Activated T-helper 1 cell treated with anti-CD3 and anti-CD28 coated beads, Interleukin-2, amount 50 U/mL, for 16 hours (primary cell): ENCODE measurements around the gene CYTH3.
"Not testable (repeated sequence)": the region's sequence is repeated elsewhere in the genome, so short reads cannot be mapped to it uniquely, and the experiment has no call there.

Source experiments
- DNase-seq, 2 donors: peaks; one replicate each; pipeline ENCODE4 v3.0.0-alpha.2; 2020; ENCODE audit warnings: low read depth in 1 of 2, low spot score in 1 of 2

The CYTH3 gene

DNA sequence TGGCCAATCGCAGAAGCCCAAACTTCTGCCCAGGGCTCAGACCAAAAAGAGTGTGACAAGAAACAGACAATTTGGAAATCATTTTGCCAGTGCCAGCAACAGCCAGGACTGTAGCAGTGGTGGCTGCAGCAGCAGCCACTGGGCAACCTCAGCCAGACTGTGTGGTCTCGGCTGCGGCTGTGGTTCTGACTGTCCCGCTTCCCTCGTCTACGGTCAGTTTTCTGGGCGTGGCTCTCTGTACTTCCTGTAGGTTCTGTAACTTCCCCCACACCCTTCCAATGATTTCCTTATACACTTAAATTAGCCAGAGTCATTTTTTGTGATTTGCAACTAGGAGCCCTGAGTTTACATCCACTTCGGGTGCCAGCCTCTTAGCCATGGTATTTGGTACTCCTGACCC lies 39.9 kb downstream of the CYTH3 start:
- no peak for DNase-seq

DNA sequence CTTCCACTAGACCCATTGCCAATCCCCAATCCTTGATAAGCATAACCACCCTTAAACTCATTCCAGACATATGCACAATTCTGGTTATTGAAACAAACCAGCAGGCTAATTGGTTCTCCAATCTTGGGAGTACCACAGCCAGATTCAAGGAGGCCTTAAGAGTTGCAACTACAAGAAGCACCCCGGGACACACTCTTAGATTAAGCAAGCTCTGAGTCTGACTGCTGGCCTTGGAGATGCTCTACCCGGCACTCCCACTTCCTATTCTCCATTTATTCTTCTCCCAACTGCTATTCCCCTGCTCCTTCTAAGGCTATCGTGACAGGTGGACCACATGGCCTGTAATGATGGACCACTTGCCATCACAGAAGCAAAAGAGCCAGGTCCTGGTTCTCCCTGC lies 40.3 kb downstream of the CYTH3 start:
- no peak for DNase-seq

DNA sequence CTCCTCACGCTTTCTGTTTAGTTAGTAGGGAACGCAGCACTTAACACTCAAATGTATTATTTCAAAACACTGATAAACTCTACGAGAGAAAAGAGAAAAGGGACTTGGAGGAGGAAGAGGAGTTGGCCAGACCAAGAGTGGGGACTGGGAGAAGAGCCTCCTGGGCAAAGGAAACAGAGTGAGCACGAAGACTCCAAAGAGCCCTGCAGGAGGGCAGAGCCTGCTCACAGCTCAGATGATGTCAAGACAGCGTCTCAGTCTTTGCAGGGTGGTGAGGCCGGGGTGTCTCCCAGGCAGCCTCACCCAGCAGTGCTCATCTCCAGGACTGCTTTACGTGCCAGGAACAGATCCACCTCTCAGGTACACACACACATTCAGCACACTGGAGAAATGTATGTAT lies 41.2 kb downstream of the CYTH3 start:
- DNase-seq, result no peak

GRCh38 chr7:6229284-6229683 lies 43.1 kb downstream of the CYTH3 start:
- DNase-seq, result not testable (repeated sequence)

DNA sequence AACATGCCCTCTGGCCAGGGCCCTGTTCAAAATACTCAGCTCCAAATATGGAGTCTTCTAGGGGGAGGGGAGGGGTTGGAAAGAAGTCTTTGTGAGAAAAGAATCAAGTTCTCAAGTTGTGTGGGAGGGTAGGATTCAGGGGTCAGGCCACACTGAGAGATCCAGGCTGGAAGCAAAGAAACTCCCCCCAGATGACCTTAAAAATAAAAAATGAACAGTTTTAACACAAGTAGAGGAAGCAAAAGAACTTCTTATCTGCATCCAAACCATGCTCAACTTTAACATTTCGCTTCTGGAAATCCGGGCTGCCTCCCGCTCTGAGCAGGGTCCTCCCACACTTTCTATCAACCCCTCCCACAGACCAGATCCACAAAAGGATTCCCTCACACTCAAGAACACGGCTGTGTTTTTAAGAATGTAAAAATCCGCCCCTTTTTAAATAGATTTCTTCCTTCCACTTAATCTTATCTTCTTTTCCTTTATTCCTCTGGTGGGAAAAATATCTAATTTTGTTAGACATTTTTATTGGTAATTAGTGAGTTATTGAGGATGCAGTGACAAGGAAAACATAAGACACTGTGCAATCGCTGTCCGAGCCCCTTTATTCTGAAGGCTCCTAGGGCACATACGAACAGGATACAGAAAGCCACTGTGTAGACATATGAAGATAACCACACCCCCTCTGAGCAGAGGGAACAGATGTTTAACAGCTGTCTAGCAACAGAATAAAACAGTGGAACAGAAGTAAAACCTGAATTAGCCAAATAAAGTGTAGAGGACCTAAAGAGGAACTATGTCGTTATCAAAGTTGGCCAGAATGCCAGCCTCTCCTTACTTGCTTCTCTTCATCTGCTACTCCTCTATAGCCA lies 43.8 kb downstream of the CYTH3 start:
- DNase-seq, result no peak

- no peak for DNase-seq
These were observed 45.1 kb downstream of the CYTH3 start for GRCh38 chr7:6227294-6227846.

DNA sequence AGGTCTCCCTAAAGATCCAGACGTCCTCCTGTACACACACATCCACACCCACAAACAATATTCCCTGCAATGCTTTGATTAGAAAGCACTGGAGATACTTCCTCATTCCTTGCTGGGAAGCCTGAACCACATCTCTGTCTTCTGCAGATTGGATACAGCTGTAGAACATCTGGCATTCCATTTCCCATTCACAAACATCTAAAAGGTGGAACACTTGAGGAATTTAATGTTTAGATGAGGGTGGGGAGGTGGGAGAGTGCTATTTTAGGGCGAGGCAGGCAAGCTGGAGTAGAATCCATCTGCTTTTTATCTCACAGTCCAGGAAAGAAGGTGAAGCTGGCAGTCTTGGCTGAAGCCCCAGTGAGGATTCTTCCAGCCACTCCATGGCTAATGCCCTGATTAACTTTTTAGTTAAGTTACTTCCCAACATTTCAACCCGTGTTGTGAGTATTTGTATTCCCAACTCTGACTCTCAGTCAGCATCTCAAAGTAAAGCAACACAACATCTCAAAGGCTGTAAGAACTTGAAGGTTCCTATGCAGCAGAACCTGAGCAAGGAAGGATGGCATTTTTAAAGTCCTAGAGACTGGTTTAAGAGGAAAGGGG lies 46.1 kb downstream of the CYTH3 start:
- no peak for DNase-seq

DNA sequence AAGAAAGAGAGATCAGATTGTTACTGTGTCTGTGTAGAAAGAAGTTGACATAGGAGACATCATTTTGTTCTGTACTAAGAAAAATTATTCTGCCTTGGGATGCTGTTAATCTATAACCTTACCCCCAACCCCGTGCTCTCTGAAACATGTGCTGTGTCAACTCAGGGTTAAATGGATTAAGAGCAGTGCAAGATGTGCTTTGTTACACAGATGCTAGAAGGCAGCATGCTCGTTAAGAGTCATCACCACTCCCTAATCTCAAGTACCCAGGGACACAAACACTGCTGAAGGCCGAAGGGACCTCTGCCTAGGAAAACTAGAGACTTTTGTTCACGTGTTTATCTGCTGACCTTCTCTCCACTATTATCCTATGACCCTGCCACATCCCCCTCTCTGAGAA lies 49.0 kb downstream of the CYTH3 start:
- DNase-seq, result not testable (repeated sequence)

- not testable (repeated sequence) for DNase-seq
These were observed 49.4 kb downstream of the CYTH3 start for GRCh38 chr7:6223010-6223409.

- DNase-seq, result no peak
These were observed 50.8 kb downstream of the CYTH3 start for GRCh38 chr7:6221340-6222319.

DNA sequence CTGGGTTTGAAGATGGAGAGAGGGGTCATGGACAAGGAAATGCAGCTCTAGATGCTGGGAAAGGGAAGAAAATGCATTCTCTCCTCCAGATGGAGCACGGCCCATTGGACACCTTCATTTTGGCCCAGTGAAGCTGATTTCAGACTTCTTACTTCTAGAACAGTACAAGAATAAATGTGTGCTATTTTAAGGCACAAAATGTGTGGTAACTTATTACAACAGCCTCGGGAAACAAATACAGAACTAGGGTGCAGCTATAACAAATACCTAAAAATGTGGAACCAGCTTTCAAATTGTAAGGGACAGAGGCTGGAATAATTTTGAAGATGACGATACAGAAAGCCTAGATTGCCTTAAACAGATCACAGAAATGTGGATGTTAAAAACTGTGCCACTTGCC lies 54.1 kb downstream of the CYTH3 start:
- no peak for DNase-seq

- DNase-seq, result no peak
These were observed 60.4 kb downstream of the CYTH3 start for GRCh38 chr7:6212008-6212407.

DNA sequence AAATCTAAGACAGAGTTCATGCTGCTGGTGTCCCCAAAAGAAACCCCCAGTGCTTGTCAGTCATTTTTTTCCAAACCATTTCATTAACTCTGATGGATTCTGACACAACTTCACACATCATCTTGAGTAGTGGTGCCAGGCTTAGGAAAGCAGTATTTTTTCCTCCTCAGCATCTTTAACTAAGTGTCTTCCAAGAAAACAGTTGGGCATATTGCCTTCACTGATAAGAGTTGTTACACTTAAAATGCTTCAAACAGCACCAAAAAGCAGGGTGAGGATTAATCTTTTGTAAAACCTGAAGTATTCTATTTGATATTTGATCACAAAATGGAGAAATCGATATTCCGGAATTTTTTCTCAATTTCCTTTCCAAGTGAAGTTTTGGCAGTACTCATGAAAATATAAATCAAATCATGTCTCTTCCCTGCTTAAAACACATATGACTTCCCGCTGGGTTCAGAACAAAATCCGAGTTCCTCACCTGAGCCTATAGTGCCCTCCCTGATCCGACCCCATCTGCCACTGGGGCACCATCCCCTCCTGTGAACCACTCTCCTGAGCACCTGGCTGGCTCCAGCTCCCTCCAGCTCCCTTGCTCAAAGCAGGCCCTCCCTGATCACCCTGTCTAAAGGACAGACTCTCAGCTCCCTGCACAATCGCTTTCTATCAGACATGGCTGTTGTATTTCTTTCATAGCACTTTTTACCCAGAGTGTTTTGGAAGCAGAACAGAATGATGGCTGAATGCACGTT lies 61.6 kb downstream of the CYTH3 start:
- no peak for DNase-seq

- DNase-seq, result no peak
These were observed 63.1 kb downstream of the CYTH3 start for GRCh38 chr7:6209340-6209739.

DNA sequence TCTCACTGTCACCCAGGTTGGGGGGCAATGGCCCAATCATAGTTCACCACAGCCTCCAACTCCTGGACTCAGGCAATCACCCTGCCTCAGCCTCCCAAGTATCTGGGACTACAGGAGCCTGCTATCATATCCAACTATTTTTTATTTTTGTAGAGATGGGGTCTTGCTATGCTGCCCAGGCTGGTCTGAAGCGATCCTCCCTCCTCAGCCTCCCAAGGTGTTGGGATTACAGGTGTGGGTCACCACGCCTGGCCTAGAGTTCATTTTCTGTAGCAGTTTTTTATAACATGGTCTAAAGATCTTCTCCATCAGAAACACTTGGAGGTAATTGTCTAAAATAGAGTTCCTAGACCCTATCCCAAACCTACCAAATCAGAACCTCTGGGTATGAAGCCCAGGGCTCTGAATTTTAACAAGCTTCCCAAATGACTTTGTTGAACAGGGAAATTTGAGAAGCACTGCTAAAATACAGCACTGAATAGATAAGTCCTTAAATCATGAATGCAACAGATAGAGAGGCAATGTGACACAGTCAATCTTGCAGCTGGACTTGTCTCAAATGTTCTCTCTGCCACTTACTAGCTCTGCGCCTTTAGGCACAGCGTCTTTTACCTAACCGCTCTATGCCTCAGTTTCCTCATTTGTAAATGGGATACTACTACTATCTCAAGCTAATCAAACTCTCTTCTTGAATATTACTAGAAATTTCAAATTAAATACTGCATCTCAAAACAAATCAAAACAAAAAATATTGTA lies 63.7 kb downstream of the CYTH3 start:
- no peak for DNase-seq

DNA sequence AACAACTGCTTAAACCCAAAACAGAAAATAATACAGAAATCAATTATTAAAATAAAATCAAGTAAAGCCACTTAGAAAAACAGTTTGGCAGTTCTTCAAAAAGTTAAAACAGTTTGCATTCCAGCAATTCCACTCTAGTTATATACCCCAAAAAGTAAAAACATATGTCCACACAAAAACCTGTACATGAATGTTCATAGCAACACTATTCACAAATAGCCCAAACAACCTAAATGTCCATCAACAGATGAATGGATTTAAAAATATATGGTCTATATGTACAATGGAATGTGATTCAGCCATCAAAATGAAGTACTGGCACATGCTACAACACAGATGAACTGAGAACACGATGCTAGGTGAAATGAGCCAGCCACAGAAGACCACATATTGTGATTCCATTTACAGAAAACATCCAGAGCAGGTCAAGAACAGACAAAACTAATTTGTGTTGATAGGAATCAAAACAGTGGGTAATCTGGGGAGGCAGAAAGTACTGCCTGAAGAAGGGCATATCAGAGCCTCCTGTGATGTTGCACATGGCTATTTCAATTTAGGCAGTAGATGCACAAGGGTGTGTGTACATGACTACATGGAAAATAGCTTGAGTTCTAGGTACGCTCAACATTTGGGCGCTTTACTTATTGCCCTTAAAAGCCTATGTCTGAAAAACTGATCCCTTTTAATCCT lies 66.3 kb downstream of the CYTH3 start:
- no peak for DNase-seq

DNA sequence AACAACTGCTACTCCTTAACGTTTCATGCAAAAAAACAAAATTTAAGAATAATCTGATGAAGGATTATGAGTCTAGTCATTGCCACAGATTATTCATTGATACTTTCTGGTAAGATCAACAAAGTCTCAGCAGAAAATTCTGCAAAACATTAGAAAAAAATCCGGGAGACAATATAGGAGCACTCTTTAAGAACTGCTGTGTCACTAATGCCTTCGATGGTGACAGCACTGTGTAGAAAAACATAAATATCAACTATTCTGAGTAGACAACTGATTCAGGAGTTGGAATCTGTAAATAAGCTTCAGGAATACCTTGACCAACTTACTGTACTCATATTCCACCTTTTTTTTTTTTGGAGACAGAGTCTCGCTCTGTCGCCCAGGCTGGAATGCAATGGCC lies 69.0 kb downstream of the CYTH3 start:
- DNase-seq, result no peak

DNA sequence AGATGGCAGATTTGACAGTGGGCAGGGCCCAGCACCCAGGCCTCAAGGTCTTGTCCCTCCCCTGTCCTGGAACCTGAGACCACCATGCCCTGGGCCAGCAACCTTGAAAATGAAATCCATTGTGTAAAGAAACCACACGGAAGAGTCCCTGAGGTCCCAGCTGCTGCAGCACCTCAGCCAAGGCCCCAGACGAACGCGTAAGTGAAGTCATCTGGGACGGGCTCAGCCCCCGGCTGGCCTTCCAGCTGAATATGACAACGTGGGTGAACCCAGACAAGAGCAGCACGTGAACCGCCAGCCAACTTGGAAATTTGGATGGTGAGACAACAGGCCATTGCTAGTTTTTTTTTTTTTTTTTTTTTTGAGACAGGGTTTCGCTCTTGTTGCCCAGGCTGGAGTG lies 70.3 kb downstream of the CYTH3 start:
- no peak for DNase-seq

GRCh38 chr7:6200971-6201370 lies 71.5 kb downstream of the CYTH3 start:
- no peak for DNase-seq
